Neural progenitor cell (in vitro differentiated cells): ENCODE data around the gene FAM193A.

Source experiments
- CTCF ChIP-seq: fragments of 200-600 bp; sonication (generic); IDR thresholded peaks from 2 replicates; pipeline ENCODE4 v1.5.1; 2017; ENCODE audit warnings: antibody characterized with exemption, mild to moderate bottlenecking
- EZH2phosphoT487 ChIP-seq: fragments of 200-600 bp; sonication (generic); IDR thresholded peaks from 2 replicates; pipeline ENCODE4 v1.6.1; 2017; ENCODE audit warnings: antibody characterized with exemption

- no peak for TF ChIP-seq CTCF
- no peak for TF ChIP-seq EZH2phosphoT487
These were observed 177.8 kb downstream of the FAM193A start for GRCh38 chr4:2714061-2714770.
